HCT116 (cell line): Measurements from ENCODE around the gene RNF13.

Source experiments
- CEBPB ChIP-seq: IDR thresholded peaks from 2 replicates; pipeline ENCODE4 v1.6.1; 2012; ENCODE audit warnings: low read depth
- EZH2 ChIP-seq: fragments of 200-600 bp; sonication (generic); IDR thresholded peaks from 2 replicates; pipeline ENCODE4 v1.6.1; 2017; ENCODE audit warnings: antibody characterized with exemption, mixed run types
- JUND ChIP-seq: IDR thresholded peaks from 2 replicates; pipeline ENCODE4 v1.6.1; 2012
- POLR2A ChIP-seq: IDR thresholded peaks from 2 replicates; pipeline ENCODE4 v1.7.0; 2011; ENCODE audit warnings: borderline replicate concordance; ENCODE audit not compliant: insufficient read depth, insufficient read length; ENCODE audit errors: extremely low read depth
- POLR2AphosphoS5 ChIP-seq: IDR thresholded peaks from 2 replicates; pipeline ENCODE4 v1.6.1; 2011; ENCODE audit warnings: mild to moderate bottlenecking, low read depth, low read length, moderate library complexity
- RAD21 ChIP-seq: IDR thresholded peaks from 2 replicates; pipeline ENCODE4 v1.6.1; 2012; ENCODE audit warnings: low read depth, mild to moderate bottlenecking
- TF ChIP-seq, protein P1 (sequence below), 3 experiments: fragments of 200-600 bp in 1 of 3; sonication (generic) in 1 of 3; IDR thresholded peaks in 2 of 3; conservative IDR thresholded peaks in 1 of 3; 2 replicates each; pipeline ENCODE4 v1.5.1; 2012 to 2017; ENCODE audit warnings: low read depth in 2 of 3, low read length in 2 of 3, antibody characterized with exemption in 1 of 3, borderline replicate concordance in 1 of 3, control low read depth in 1 of 3, mild to moderate bottlenecking in 1 of 3, mixed read lengths in 1 of 3, mixed run types in 1 of 3, moderate library complexity in 1 of 3; ENCODE audit not compliant: insufficient read depth in 1 of 3
- TF ChIP-seq, protein P2 (sequence below): IDR thresholded peaks from 2 replicates; pipeline ENCODE4 v1.6.1; 2012

DNA sequence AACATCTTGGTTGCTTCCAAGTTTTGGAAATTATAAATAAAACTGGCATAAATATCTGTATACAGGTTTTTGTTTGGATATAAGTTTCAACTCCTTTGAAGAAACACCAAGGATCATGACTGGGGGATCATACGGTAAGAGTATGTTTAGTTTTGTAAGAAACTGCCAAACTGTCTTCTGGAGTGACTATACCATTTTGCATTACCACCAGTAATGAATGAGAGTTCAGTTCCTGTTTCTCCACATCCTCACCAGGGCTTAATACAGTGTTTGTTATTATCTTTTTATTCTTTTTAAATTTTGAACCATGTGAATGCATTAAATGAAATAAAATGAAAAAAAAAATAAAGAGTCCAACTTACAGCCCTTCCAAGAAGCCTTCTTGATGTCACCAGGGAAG lies 17.0 kb upstream of the RNF13 start:
- no peak for TF ChIP-seq RAD21
- TF ChIP-seq, protein P1, sequence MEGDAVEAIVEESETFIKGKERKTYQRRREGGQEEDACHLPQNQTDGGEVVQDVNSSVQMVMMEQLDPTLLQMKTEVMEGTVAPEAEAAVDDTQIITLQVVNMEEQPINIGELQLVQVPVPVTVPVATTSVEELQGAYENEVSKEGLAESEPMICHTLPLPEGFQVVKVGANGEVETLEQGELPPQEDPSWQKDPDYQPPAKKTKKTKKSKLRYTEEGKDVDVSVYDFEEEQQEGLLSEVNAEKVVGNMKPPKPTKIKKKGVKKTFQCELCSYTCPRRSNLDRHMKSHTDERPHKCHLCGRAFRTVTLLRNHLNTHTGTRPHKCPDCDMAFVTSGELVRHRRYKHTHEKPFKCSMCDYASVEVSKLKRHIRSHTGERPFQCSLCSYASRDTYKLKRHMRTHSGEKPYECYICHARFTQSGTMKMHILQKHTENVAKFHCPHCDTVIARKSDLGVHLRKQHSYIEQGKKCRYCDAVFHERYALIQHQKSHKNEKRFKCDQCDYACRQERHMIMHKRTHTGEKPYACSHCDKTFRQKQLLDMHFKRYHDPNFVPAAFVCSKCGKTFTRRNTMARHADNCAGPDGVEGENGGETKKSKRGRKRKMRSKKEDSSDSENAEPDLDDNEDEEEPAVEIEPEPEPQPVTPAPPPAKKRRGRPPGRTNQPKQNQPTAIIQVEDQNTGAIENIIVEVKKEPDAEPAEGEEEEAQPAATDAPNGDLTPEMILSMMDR (IDR thresholded peaks at IDR 0.05 in 2 of 3, conservative IDR thresholded peaks at IDR 0.05 in 1 of 3; ENCODE audit: borderline replicate concordance in 1 of 3, insufficient read depth in 1 of 3, low read depth in 2 of 3, low read length in 2 of 3): no peak
- no peak for TF ChIP-seq CEBPB
- no peak for TF ChIP-seq EZH2
- no peak for TF ChIP-seq POLR2A
- no peak for TF ChIP-seq JUND
- no peak for TF ChIP-seq POLR2AphosphoS5
- TF ChIP-seq, protein P2, sequence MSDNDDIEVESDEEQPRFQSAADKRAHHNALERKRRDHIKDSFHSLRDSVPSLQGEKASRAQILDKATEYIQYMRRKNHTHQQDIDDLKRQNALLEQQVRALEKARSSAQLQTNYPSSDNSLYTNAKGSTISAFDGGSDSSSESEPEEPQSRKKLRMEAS: no peak
